NCI-H446 treated with DMSO at 0.1 percent for 48 hours (cell line): Measurements from ENCODE around the gene SOX6.

ENCODE experiments used
- DNase-seq: peaks from one replicate; lab custom pipeline; 2025; lab: John Stamatoyannopoulos, UW

The SOX6 gene

GRCh38 chr11:15958910-15959309 lies 397.4 kb downstream of the SOX6 start:
- no peak for DNase-seq

DNA sequence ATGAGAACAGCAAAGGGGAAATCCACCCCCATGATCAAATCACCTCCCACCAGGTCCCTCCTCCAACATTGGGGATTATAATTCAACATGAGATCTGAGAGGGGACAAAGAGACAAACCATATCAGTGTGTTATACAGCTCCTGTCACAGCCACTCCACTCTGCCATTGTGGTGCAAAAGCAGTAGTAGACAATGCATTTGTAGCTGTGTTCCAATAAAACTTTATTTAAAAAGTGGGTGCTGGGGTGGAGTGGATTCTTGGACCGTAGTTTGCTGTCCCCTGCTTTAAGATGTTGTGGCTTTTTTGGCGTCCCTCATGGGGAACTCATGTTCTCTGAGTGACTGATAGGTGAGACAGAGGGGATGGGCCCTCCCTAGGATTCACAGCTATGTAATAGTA lies 399.1 kb downstream of the SOX6 start:
- DNase-seq = no peak

DNA sequence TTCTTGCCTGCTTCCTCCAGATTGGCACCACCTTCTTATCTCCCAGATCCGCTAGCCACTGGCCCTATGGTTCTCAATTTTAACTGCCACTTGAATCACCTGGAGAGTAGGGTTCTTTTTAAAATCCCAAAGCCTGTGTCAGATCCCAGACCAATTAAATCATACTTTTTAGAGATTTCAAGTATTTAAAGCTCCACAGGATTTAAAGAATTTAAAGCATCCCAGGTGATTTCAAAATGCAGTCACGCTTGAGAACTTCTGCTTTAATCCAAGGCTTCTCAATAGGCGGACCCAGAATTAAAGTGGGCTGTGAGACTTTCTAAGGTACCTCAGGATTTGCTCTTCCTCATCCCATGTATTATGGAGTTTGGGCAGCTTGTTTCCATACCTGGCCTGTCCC lies 400.0 kb downstream of the SOX6 start:
- DNase-seq = no peak

DNA sequence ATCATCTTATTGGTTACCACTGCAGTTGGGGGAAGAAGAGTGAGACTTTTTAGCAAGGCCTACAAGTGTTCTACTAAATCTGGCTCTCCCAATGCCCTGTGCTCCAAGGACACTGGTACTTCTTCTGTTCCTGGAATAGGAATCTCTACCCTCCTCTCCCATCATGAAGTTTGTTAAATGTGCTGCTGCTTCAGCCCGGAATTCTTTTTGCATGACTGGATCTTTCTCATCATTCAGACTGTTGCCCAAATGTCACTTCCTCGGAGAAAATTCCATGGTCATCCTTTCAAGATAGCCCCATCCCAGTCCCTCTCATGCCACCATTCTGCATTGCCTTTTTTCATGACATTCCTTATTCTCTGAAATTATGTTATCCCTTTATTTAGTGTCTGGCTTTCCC lies 400.8 kb downstream of the SOX6 start:
- DNase-seq = no peak

DNA sequence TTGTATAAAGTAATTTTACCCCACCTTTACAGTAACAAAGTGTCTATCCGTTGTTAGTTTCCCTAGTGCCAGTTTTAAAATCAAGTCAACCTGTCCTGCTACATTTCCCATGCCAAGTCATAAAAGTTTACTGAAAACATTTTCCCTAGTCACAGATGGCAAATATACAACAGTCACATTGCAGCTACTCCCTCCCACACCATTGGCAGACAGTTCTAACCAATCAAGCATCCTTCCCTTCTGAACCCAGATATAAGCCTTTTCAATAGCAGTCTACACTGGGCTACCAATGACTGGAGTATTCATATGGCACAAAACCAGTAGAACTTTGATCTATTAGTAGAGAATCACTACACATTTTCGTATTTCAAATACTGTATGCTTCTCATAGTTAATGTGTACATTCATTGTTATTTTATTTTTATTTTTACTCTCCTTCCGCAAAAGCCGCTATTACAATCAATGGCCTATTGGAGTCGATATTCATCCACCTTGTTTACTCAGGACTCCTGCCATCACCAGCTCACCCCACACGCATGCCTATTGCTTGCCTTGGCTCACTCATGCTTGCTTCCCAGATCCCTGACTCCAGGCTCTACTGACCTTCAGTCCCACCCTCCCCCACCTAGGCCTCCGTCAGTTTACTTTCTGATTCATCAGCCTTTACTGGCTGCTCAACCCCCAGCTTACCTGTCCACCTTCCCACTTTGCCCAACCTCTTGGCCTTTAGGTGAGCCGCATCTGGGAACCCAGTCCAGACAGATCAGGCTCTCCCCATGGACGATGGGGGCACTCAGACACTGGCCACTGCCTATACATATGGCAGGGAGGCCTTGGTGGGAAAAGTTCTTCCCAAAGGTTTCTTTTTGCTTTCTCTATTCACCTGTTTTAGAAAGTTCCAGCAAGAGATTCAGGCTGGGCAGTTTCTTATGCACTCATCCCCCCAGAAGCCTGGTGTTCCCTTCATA lies 408.4 kb downstream of the SOX6 start:
- no peak for DNase-seq

- DNase-seq = no peak
Measured at GRCh38 chr11:15945726-15946125, 410.6 kb downstream of the SOX6 start.

DNA sequence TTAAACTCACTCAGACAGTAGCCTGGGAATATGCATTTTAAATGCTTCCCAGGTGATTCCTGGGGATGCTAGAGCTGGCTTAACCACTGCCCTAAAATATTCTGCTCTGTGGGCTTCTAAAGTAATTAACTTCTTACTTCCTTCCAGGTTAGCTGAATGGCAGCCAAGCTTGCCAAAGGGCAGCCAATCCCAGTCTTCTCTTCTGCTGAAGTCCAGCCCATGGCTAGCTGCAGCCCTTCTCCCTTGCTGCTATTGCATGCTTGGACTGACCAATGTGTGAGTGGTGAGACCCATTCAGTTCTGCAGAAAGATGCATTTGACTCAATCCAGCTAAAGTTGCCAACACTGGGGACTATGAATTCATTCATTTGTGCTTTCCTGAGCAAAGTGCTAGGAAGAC lies 411.9 kb downstream of the SOX6 start:
- no peak for DNase-seq

DNA sequence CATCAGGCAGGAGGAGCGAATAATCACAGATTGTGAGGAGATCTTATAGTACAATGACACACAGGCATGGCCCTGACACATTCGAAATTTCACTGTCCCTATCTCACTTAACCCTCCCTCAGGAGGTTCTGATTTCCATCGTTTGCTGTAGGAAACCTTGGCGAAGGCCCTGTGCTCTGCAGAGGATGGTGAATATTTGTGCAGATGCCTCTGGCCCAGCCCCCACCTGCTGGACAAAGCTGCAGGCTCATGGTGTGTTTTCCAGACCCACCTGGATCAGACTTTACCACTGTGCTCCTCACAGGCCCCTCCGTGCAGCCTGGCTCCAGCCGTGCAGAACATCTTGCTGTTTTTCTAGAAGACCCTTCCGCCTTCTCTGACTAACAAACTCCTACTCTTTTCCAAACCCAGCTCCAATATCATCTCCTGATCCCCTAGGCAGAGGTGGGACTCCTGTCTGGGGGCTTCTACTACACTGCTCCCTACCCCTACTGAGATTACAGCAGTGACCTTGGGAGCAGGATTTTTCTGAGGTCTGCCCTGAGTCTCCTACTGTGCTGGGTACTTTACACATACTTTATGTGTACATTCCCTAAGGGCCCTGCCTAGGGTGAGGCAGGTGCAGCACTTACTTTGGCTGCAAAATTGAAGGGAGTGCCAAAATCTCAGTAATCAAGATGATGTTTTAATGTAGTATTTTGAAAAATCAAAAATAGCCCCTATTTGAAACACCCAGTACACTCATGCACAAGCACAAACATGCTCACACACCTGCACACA lies 412.7 kb downstream of the SOX6 start:
- no peak for DNase-seq

DNA sequence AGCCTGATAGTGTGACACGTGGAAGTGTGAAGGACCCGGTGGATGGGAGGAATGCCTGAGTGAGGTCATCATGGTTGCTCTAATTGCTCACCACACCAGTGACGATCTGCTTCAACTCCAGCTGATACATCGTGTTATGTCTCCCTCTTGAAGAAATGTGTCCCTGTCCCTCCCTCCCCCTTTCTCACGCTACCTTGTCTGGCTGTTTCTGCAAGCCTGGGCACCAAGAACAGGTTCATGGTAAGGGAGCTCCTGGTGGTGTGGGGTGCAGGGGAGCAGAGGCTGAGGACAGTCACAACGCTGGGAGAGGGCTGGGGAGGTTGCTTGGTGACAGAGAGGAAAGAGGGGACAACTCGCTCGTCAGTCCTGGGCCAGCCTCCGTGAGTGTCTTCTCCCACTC lies 413.4 kb downstream of the SOX6 start:
- DNase-seq = no peak

GRCh38 chr11:15942126-15942525 lies 414.2 kb downstream of the SOX6 start:
- no peak for DNase-seq

DNA sequence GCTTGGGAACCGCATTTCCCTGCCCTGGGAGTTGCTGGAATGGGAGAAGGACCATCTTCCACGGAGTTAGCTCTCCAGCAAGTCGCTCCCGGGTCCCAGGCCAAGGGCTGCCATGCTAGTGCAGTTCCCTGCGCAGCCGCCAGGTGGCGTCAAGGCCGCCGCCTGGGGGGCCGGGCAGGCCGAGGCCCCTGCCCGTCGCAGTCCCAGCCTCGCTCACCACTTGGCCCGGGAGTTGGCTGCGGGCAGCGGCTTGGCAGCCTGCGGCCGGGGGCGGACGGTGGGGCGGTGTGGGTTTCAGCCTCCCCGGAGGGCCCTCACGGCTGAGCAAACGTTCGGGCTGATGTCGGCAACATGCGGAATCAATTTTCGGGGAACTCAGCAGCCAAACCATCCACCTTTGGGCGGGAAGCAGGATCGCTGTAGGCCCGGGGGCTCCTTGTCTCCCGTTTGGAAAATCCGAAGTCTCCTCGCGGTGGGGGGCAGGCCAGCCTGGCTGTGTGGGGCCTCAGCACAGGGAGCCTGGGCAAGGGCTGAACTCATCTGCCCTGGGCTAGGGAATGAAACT lies 415.1 kb downstream of the SOX6 start:
- DNase-seq = no peak

- DNase-seq = no peak
Measured at GRCh38 chr11:15940462-15941205, 415.7 kb downstream of the SOX6 start.

DNA sequence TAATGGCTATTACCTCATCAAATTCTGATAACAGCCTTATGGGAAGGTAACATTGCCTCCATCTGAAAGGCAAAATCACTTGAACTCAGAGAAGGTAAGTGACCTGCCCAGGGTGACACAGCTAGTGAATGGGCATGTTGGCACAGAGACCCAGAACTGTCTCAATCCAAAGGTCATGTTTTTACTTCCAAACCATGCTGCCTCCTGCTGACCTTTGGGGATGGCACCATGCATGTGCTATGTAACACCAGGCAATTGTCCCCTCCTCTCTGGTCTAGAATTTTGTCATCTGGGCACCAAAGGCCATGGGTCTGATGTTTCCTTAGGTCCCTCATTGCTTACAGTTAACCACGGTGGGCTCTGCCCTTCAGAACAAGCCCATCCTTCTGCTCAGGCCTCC lies 417.4 kb downstream of the SOX6 start:
- no peak for DNase-seq

GRCh38 chr11:15938121-15938611 lies 418.2 kb downstream of the SOX6 start:
- no peak for DNase-seq

- DNase-seq = no peak
Measured at GRCh38 chr11:15937601-15938120, 418.7 kb downstream of the SOX6 start.

GRCh38 chr11:15936011-15936410 lies 420.3 kb downstream of the SOX6 start:
- no peak for DNase-seq

DNA sequence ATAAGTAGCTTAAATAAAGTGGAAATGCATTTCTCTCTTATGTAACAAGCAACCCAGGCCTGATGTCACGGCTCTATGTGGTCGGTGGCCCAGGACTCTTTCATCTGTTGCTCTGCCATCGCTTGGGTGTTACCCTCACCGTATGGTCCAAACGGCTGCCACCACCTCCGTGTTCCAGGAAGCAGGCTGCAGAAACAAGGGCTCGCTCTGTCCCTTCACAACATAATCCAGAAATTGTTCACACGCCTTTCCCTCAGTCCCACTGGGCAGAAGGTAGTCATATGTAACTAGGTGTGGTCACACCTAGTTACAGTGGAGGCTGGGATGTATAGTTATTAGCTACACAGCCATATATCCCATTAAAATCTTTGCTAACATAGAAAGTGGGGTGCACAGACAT lies 421.0 kb downstream of the SOX6 start:
- no peak for DNase-seq

DNA sequence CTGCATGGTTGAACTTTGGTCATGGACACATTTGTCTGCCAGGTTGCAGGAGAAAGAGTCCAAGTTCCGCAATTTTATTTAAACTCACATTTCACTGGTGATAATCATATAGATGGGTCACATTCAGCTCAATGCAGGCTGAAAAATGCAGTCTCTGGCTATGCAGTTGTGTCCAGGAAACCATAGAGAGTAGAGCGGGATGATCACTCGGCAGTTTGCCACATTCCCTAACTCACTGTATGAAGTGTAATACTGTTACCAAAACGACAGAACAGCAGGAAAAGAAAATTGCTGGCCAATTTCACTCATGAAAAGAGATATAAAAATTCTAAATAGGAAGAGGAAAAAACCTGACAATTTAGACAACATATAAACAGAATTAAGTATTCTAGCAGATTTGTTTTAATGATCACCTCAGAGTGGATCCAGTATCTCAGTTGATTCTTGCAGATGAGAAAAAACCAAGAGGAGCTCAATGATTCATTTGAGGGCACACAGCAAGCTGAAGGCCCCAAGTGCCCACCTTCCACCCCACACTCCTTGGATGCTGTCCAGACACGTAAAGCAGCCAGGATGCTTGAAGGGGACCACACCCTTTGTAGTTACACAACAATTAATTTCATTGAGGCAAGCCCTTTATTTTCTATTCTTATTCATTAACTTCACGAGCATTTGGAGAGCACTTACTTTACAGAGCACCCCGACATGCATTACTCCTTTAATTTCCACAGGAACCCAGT lies 422.3 kb downstream of the SOX6 start:
- no peak for DNase-seq

DNA sequence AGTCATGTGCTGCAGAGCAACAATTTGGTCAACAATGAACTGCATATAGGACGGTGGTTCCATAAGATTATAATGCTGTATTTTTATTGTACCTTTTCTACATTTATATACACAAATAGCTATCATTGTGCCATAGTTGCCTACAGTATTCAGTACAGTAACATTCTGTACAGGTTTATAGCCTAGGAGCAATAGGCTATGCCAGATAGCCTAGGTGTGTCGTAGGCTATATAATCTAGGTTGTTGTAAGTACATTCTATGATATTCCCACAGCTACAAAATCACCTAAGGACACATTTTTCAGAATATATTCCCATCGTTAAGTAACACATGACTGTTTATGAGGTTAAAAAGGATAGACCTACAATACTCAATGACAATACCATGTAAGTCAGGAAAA lies 423.9 kb downstream of the SOX6 start:
- no peak for DNase-seq

GRCh38 chr11:15931497-15931896 lies 424.8 kb downstream of the SOX6 start:
- DNase-seq = no peak

DNA sequence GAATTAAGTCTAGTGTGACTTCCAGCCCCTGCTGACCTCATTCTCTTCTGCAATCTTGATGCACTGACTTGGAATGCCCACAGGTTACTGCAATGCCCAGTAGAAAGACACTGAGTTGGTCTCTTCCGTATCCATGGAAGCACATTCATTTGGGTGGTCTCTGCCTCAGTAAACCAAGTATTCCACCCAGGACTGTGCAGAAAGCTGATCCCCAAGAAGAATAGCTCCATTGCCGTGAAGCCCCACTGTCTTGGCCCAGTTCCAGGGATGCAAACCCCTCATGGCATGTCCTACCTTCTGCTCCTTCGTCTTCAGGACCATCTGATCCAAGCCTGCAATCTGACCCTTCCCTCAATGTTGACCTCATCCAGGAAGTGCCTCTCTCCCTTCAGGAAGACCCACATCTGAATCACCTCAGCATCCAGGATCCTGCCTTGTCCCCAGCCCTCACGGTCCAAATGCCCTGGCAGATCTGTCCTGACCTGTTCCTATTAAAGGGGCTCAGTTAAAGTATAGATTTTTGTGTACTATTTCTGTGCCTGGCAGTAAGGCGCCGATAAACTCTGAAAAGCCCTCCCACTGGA lies 425.8 kb downstream of the SOX6 start:
- DNase-seq = no peak
